Putamen (tissue), 1 donor: ENCODE results near the gene ALDH16A1.

Experiments
- DNase-seq: peaks from one replicate; pipeline ENCODE4 v3.0.0-alpha.2; 2016; ENCODE audit warnings: low spot score

The ALDH16A1 gene

DNA sequence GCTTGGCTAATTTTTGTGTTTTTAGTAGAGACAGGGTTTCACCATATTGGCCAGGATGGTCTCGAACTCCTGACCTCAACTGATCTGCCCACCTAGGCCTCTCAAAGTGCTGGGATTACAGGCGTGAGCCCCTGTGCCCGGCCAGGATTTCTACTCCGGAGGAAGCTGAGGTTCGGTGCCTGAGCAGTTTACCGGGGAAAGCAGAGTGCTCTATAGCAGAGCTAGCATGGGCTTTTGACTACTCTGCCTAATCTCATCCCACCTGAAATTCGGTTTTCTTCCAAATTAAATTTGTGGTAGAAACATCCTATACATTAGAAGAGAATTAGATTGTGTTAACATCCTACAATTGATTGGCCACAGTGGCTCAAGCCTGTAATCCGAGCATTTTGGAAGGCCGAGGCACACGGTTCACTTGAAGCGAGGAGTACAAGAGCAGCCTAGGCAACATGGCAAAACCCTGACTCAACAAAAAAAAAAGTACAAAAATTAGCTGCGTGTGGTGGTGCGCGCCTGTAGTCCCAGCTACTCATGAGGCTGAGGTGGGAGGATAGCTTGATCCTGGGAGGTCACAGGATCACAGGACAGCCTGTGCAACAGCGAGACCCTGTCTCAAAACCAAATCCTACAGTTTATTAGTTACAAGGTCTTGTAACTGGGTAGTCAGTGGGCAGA lies 36.0 kb downstream of the ALDH16A1 start:
- DNase-seq, result no peak

DNA sequence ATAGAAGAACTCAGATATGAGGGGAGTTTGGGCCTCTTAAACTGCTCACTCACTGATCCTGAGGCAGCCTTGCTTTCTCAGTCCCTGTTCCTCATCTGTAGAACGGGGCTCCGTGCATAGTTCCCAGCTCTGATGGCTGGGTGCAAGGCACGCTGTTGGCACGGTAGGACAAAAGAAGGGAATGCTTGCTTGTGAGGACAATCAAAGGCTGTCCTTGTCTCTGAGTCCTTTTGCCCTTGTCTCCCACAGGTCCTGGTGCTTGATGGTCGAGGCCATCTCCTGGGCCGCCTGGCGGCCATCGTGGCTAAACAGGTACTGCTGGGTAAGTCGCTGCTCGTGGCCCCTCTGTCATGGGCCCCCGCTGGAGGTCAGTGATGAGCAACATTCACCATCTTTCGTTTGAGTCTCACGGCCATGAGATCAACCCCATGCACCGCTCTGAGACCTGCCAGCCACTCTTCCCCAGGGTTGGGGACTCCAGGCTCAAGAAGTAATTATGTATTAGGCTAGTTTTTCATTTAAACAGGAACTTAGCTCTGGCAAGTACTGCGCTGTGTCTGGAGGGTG lies 36.7 kb downstream of the ALDH16A1 start:
- DNase-seq, result no peak

DNA sequence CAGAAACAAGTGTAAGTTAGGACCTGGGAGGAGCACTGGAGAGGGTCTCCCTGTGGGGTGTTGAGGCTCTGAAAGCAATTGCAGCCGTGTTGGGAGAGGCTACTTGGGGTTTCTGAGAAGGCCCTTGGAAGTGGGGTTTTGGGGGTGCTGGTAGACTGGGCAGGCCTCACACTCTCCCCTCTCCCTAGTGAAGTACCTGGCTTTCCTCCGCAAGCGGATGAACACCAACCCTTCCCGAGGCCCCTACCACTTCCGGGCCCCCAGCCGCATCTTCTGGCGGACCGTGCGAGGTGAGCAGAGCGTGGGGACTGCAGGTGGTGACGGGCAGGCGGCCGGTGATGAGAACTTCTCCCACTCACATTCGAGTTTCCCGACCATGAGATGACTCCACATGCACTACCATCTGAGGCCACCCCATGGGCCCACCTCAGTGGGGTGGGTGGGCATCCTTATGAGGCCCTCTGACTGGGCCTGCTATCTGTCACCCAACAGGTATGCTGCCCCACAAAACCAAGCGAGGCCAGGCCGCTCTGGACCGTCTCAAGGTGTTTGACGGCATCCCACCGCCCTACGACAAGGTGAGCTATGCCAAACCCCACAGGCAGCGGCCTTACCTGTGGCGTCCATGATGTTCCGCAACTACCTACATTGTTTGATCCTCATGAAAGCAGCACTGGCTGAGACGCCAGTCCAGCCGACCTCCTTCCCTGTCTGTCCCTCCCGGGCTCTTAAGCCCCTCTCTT lies 37.4 kb downstream of the ALDH16A1 start:
- DNase-seq, result no peak

DNA sequence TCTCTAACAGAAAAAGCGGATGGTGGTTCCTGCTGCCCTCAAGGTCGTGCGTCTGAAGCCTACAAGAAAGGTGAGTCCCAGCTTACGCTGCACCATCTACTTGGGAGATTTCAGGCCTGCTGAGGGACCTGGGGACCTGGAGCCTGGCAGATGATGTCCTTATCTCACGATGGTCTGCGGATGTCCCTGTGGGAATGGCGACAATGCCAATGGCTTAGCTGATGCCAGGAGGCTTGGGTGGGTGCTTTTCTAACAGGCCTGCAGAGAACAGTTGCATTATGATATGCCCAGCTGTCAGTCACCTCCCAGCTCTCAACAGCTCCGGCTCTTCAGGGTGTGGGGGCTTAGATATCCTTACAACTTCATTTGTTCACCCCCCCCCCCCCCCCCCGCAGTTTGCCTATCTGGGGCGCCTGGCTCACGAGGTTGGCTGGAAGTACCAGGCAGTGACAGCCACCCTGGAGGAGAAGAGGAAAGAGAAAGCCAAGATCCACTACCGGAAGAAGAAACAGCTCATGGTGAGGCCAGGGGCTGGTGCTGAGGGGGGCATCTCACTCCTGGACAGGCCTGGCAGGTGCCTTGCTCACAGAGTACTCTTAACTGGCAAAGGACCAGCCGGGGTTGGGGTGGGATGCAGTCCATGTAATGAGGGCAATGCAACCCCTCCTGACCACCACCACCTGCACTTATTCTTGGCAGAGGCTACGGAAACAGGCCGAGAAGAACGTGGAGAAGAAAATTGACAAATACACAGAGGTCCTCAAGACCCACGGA lies 38.2 kb downstream of the ALDH16A1 start:
- DNase-seq, result no peak

DNA sequence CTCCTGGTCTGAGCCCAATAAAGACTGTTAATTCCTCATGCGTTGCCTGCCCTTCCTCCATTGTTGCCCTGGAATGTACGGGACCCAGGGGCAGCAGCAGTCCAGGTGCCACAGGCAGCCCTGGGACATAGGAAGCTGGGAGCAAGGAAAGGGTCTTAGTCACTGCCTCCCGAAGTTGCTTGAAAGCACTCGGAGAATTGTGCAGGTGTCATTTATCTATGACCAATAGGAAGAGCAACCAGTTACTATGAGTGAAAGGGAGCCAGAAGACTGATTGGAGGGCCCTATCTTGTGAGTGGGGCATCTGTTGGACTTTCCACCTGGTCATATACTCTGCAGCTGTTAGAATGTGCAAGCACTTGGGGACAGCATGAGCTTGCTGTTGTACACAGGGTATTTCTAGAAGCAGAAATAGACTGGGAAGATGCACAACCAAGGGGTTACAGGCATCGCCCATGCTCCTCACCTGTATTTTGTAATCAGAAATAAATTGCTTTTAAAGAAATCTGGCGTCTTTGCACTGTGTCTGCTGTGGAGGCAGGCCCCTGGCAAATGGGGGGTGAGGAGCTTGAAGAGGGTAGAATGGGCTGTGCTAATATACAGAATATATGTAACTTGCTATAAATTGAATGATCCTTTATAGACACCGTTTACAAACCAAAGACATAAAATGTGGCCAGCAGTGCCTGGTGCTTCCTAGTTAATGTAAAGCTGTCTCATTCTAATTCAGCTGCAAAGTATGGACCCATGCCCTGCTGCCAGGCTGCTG lies 39.0 kb downstream of the ALDH16A1 start:
- DNase-seq, result no peak

DNA sequence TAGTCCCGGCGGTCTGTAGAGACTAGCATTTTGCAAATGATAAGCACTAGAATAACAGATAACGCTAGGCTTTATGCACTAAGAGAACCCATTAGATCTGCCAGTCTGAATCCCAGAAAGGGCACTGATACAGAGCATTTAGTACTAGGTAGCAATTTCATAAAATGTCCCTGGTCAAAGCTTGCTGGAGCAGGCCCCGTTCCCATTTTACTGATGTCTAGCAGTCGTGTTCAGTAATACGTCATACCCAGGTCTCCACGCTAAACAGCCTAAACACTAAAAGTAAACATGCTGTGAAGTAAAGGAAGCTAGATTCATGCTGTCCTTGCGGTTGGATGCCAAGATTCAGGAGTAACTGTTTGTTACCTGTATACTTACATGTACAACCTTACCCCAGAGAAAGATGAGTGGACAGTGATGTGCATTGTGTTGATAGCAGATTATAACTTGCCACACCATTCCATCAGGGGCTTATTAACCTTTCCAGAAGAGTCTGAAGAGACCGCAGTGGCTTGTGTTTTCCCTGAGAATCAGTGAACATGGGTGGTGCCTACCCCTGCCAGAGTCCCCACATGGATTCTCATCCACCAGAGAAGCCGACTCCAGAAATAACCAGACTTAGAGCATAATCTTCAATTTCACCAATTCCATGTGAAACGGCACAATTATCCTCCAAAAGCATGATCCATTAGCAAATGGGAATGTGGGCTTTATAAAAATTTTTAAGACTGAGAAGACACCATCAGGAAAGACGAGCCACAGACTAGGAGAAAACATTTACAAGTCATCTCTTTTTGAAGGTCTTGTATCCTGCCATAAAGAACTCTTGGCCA lies 39.8 kb downstream of the ALDH16A1 start:
- no peak for DNase-seq

DNA sequence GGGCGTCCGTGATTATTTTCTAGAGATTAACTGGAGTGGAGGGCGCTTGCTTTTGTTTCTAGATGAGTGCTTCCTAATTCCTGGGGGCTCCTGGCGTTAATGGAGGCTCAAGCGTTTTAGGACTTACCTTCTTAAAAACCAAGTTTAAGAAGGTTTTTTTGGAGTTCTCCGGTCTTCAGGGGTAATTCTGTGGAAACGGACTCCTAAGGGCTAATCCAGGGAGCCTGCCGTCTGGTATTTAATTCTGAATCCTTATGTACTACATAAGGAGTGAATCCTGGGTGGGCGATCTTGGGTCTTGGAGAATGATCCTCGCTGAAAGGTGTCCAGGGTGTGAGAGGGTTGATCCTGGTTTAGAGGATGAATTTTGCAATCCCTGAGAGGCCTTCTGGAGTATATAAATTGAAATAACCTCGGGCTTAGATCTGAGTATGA lies 43.6 kb downstream of the ALDH16A1 start:
- DNase-seq, result no peak

DNA sequence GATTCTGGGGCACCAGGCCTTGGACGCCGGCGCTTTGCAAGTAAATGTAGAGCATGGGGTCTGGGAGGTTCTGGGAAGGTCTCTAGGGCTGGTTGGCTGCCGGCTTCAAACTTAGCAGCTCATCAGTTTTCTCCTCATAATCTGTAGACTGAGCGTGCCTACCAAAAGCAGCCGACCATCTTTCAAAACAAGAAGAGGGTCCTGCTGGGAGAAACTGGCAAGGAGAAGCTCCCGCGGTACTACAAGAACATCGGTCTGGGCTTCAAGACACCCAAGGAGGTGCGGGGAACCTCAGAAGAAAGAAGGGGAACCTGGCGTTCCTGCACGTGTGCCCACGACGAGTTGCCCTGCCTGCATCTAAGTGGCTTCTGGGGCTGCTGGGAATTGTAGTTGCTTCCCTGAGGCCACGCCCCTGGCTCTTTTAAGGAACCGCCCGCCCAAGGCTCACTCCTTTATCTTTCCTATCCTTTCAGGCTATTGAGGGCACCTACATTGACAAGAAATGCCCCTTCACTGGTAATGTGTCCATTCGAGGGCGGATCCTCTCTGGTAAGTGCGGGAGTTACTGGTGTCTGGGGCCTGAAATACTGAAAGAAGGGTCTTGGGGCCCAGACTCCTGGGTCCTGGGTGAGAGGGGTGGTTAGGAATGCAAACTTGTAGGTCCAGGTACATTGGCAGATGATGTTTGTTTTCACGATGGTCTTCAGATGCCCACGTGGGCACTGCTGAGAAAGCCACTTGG lies 44.2 kb downstream of the ALDH16A1 start:
- DNase-seq, result no peak

DNA sequence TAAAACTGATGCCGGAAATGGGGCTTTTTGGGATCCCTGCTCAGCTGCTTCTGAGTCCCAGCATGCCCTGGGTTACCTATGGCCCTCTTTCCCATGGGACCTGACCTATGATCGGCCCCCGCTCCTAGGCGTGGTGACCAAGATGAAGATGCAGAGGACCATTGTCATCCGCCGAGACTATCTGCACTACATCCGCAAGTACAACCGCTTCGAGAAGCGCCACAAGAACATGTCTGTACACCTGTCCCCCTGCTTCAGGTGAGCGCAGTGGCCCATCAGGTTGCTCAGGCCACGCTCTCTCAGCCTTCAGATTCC lies 44.7 kb downstream of the ALDH16A1 start:
- DNase-seq, result no peak

DNA sequence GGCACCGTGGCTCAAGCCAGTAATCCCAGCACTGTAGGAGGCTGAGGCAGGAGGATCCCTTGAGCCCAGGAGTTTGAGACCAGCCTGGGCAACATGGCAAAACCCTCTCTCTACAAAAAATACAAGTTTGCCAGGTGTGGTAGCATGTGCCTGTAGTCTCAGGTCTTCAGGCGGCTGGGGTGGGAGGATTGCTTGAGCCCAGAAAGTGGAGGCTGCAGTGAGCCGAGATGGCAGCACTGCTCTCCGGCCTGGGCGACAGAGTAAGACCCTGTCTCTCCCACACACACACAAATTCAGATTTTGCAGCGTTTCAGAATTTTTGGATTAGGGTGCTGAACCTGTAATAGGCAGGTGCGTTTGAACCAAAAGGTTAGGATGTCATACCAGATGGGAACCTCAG lies 45.5 kb downstream of the ALDH16A1 start:
- DNase-seq, result no peak

DNA sequence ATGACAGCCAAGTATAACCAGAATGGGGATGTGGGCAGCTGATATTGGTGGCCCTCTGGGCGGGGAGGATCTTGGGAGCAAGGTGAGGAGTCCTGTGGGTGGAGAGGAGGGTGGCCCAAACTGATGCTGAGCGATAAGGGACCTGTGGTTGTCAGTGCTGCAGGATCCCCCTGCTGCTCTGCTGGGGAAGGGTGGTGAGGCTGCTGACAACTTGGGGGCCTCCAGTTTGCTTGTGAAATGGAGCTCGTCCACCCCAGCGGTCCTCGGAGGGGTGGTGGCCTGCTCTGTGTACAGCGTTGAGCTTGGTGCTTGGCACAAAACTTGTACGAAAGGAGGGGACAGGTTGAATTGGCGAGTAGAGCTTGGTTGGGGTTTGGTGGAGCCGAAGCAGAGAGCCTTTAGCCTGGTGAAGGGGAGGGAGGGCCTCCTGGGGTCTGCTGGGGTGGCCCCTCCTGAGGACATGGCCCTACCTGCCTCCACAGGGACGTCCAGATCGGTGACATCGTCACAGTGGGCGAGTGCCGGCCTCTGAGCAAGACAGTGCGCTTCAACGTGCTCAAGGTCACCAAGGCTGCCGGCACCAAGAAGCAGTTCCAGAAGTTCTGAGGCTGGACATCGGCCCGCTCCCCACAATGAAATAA lies 46.1 kb downstream of the ALDH16A1 start:
- no peak for DNase-seq

DNA sequence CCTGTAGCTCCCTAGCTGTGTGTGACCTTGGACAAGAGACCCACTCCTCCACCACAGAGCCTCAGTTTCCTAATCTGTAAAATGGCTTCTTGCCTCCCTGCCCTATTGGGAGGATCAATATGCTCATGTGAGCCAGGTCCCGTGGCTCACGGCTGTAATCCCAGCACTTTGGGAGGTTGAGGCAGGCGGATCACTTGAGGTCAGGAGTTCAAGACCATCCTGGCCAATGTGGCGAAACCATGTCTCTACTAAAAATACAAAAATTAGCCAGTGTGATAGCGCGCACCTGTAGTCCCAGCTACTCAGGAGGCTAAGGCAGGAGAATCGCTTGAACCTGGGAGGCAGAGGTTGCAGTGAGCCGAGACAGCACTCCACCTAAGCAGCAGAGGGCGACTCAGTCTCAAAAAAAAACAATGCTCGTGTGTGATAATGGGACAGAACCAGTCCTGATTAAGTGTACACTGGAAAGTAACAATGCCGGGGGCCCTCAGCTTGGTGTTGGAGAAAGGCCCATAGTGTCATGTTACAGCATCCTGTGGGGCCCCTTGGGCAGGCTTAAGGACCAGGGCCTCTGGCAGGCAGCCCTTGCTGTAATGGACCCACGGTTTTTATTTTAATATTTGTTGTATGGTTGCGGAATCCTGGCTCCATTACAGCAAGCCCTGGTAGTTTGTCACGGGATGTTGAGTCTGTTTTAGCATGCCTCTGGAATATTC lies 50.0 kb downstream of the ALDH16A1 start:
- no peak for DNase-seq

DNA sequence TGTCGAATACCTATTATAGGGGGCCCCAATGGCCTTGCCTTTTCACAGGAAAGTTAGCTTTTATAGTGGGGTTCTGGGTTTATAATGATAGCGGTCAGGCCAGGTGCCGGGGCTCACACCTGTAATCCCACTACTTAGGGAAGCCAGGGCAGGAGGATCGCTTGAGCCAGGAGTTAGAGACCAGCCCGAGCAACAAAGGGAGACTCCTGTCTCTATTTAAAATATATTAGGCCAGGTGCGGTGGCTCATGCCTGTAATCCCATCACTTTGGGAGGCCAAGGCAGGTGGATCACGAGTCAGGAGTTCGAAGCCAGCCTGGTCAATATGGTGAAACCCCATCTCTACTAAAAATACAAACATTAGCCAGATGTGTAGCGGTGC lies 50.5 kb downstream of the ALDH16A1 start:
- DNase-seq, result no peak

DNA sequence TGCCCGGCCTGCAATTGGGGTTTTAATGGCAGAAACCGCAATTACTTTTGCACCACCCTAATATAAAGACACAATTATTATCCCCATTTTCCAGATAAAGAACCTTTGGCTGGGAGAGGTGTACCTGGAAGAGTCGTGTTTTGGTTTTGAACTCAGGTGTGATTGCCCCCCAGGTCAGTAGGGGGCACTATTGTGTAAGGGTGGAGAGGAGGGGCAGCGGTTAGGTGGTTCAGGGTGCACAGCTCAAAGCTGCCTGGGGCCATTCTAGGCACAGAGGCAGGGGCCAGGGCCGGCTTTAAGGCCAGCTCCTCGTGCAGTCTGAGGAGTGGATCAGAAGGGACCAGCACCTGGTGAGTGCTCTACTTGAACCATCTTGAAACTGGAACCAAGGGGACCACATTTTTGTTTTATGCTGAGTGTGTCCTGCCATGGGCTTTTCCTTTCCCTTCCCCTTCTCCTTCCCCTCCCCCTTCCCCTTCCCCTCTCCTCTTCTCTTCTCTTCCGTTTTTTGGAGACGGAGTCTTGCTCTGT lies 53.6 kb downstream of the ALDH16A1 start:
- DNase-seq, result no peak

DNA sequence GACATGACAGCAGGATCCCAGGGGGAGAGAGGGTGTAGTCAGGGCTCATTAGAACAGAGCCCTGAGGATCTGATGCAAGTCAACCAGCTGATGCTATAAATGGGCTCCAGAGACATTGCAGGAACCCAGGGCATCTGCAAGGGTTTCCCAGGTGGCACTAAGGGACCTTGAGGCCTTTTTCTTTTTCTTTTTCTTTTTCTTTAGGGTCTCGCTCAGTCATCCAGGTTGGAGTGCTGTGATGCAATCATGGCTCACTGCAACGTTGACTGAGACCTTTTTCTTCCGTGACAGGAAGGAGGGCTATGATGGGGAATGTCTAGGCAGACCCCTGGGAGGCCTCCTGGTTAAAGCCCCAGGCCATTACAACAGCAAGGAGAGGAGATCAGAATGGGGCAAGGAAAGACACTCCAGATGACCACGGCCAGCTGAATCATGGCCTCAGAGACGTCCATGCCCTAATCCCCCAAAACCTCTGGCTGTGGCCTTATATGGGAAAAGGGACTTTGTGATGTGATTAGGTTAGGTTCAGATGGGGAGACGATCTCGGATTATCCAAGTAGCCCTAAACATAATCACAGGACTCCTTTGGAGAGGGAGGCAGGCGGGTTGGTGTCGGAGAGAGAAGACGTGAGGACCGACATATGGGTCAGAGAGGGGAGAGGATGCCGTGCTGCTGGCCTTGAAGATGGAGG lies 54.9 kb downstream of the ALDH16A1 start:
- DNase-seq, result no peak

DNA sequence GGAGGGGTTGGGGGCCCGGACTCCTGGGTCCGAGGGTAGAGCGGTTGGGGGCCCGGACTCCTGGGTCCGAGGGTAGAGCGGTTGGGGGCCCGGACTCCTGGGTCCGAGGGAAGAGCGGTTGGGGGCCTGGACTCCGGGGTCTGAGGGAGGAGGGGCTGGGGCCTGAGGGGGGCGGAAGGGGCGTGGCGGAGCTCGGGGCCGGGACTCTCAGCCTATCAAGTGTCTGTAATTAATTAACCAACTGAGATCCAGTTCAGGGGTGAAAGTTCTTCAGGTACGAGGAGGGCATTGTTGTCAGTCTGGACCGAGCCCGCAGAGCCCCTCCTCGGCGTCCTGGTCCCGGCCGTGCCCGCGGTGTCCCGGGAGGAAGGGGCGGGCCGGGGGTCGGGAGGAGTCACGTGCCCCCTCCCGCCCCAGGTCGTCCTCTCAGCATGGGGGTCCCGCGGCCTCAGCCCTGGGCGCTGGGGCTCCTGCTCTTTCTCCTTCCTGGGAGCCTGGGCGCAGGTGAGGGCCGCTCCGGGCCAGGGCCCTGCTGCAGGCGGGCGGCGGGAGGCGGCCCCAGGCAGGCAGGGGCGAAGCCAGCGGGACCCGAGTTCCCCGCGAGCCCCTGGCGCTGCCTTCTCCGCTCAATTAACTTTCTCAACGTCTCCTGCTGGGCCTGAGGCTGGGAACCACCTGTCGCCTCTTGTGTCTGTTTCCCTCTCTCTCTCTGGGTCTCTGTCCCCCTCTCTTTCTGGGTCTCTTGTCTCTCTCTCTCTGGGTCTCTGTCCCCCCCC lies 60.1 kb downstream of the ALDH16A1 start:
- no peak for DNase-seq

DNA sequence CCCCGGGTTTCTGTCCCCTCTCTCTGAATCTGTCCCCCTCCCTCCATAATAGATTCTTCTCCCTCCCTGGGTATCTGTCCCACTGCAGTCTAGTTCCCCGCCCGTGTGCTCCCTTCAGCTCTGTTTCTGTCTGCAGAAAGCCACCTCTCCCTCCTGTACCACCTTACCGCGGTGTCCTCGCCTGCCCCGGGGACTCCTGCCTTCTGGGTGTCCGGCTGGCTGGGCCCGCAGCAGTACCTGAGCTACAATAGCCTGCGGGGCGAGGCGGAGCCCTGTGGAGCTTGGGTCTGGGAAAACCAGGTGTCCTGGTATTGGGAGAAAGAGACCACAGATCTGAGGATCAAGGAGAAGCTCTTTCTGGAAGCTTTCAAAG lies 60.7 kb downstream of the ALDH16A1 start:
- DNase-seq, result no peak

DNA sequence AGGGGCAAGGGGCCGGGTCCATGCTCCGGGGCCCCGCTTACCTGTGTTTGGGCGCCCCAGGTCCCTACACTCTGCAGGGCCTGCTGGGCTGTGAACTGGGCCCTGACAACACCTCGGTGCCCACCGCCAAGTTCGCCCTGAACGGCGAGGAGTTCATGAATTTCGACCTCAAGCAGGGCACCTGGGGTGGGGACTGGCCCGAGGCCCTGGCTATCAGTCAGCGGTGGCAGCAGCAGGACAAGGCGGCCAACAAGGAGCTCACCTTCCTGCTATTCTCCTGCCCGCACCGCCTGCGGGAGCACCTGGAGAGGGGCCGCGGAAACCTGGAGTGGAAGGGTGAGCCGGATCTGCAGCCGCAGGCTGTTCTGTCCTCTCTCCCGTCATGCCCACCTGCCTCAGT lies 61.1 kb downstream of the ALDH16A1 start:
- DNase-seq, result no peak
